Upper lobe of left lung (tissue), 4 donors: Measurements from ENCODE around the gene DRAXIN.

Experiments
- CTCF ChIP-seq, 6 experiments: fragments of 450-650 bp in 4 of 6; fragments of 200-600 bp in 2 of 6; sonication (generic) in 2 of 6; IDR thresholded peaks; one replicate each; pipeline ENCODE4 v1.5.1; 2016 to 2019; ENCODE audit warnings: antibody characterized with exemption in 6 of 6
- POLR2A ChIP-seq, 4 donors: fragments of 450-650 bp; IDR thresholded peaks; one replicate each; pipeline ENCODE4 v1.5.1; 2016 to 2017; ENCODE audit warnings: antibody characterized with exemption in 4 of 4, mild to moderate bottlenecking in 2 of 4

GRCh38 chr1:11767922-11768704, 76.6 kb downstream of the DRAXIN start:
- TF ChIP-seq POLR2A (IDR thresholded peaks at IDR 0.05) (no peak), CTCF (IDR thresholded peaks at IDR 0.05) (no peak)
